IPS-18c (cell line): ENCODE data around the gene ADGRL2.

Experiments
- H3K4me3 ChIP-seq: 2 replicates; pipeline ENCODE4 v1.7.0; 2013; ENCODE audit warnings: low read depth, mild to moderate bottlenecking, low read length, moderate library complexity; ENCODE audit not compliant: insufficient read depth
- H3K9me3 ChIP-seq: one replicate; pipeline ENCODE4 v1.6.1; 2013; ENCODE audit warnings: mild to moderate bottlenecking, low read length, moderate library complexity; ENCODE audit not compliant: control insufficient read depth, insufficient read depth

Gene ADGRL2

GRCh38 chr1:81803431-81804110 is 2.8 kb downstream of the ADGRL2 start:
- no peaks in the 10 kb centered on the region for H3K9me3 ChIP-seq
- H3K4me3 ChIP-seq: peak overlapping the region; percentile 90

- peak overlapping the region; percentile 36; the same call in 1 of the 2 replicates for H3K4me3 ChIP-seq
These were observed 3.6 kb downstream of the ADGRL2 start for GRCh38 chr1:81804312-81804711.

GRCh38 chr1:81805537-81806431 is 5.0 kb downstream of the ADGRL2 start:
- Histone ChIP-seq H3K9me3 (no peaks in the 10 kb centered on the region), H3K4me3 (no peak overlapping the region)

More at GRCh38 chr1:81804312-81804711, 3.6 kb downstream of the ADGRL2 start:
- no peaks in the 10 kb centered on the region for H3K9me3 ChIP-seq

- Histone ChIP-seq H3K9me3 (no peaks in the 10 kb centered on the region), H3K4me3 (no peak overlapping the region)
These were observed 5.7 kb downstream of the ADGRL2 start for GRCh38 chr1:81806432-81806770.

- Histone ChIP-seq H3K9me3 (no peaks in the 10 kb centered on the region), H3K4me3 (no peak overlapping the region)
These were observed 8.0 kb downstream of the ADGRL2 start for GRCh38 chr1:81808760-81809159.

GRCh38 chr1:81809808-81810207 is 9.1 kb downstream of the ADGRL2 start:
- H3K4me3 ChIP-seq: no peak overlapping the region

GRCh38 chr1:81811757-81812371 is 11.1 kb downstream of the ADGRL2 start:
- H3K4me3 ChIP-seq: no peak overlapping the region
- no peaks in the 10 kb centered on the region for H3K9me3 ChIP-seq

More at GRCh38 chr1:81809808-81810207, 9.1 kb downstream of the ADGRL2 start:
- H3K9me3 ChIP-seq: no peaks in the 10 kb centered on the region

GRCh38 chr1:81812712-81813111 is 12.0 kb downstream of the ADGRL2 start:
- Histone ChIP-seq H3K4me3 (no peak overlapping the region), H3K9me3 (no peaks in the 10 kb centered on the region)

- no peaks in the 10 kb centered on the region for H3K9me3 ChIP-seq
These were observed 13.0 kb downstream of the ADGRL2 start for GRCh38 chr1:81813691-81814090.

GRCh38 chr1:81819613-81820012 is 18.9 kb downstream of the ADGRL2 start:
- no peaks in the 10 kb centered on the region for H3K9me3 ChIP-seq
- no peak overlapping the region for H3K4me3 ChIP-seq

More at GRCh38 chr1:81813691-81814090, 13.0 kb downstream of the ADGRL2 start:
- no peak overlapping the region for H3K4me3 ChIP-seq

GRCh38 chr1:81820765-81821164 is 20.0 kb downstream of the ADGRL2 start:
- no peaks in the 10 kb centered on the region for H3K9me3 ChIP-seq
- no peak overlapping the region for H3K4me3 ChIP-seq

- Histone ChIP-seq H3K4me3 (no peak overlapping the region), H3K9me3 (no peaks in the 10 kb centered on the region)
These were observed 22.3 kb downstream of the ADGRL2 start for GRCh38 chr1:81823082-81823481.

GRCh38 chr1:81824759-81825158 is 24.0 kb downstream of the ADGRL2 start:
- Histone ChIP-seq H3K4me3 (no peak overlapping the region), H3K9me3 (no peaks in the 10 kb centered on the region)

GRCh38 chr1:81827942-81828341 is 27.2 kb downstream of the ADGRL2 start:
- no peak overlapping the region for H3K4me3 ChIP-seq
- H3K9me3 ChIP-seq: no peaks in the 10 kb centered on the region

GRCh38 chr1:81832573-81832972 is 31.8 kb downstream of the ADGRL2 start:
- no peaks in the 10 kb centered on the region for H3K9me3 ChIP-seq
- no peak overlapping the region for H3K4me3 ChIP-seq

GRCh38 chr1:81833722-81834121 is 33.0 kb downstream of the ADGRL2 start:
- H3K4me3 ChIP-seq: no peak overlapping the region
- no peaks in the 10 kb centered on the region for H3K9me3 ChIP-seq

- Histone ChIP-seq H3K4me3 (no peak overlapping the region), H3K9me3 (no peaks in the 10 kb centered on the region)
These were observed 33.5 kb downstream of the ADGRL2 start for GRCh38 chr1:81834268-81834667.
